Measurements from ENCODE around the gene SLC9A7.
"Not testable (repeated sequence)": the region's sequence is repeated elsewhere in the genome, so short reads cannot be mapped to it uniquely, and the experiment has no call there.

SLC9A7 gene

DNA sequence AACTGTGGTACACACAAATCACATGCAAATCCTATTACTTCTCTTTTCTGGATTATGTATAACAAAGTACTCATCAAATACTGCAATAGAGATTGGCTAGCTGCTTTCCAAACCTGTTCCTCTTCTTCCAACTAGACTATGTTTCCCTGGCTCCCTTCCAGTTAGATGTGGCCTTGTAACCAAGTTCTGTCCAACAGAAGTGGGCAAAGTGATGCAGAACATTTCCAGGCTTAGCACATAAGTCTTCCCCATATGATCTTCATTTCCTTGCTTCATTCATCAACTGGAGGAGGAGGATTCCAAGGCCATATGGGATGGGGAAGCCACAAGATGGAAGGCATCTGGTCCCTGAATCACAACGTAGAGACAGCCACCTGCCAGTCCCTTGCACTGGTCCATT is 8.0 kb downstream of the SLC9A7 start:
- DNase-seq = no peak

DNA sequence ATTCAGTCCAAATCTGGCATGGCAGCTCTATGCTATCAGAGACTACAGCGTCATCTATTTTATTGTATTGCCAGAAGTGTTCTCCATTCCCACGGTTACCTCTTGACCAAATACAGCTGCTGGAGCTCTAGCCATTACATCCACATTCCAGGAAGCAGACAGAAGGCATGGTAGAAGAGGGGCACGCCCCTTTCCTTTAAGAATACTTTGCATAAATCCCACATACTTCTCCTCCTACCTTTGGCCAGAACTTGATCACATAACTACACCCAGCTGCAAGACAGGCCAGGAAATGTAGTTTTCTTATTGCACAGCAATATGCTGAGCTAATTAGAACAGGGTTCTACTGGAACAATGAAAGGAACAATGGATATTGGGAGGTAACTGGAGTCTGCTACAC is 14.9 kb downstream of the SLC9A7 start:
- no peak for DNase-seq

DNA sequence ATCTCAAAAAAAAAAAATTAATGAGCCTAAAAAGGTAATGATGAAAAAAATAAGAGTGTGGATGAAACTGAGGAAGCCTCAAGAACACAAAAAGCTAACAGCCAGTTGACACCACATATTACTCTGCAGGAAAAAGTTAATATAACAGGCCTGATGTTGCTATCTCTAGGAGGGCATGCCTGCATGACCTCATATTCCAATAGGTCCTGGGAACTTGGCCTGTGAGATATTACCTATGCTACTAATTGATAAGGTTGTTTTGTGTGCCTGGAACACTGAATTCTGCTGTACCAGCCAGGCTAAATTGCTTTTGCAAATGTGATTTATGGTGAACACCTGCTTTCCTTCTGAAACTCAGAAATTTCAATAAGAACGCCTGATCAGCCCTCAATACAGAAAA is 15.9 kb downstream of the SLC9A7 start:
- no peak for DNase-seq

DNA sequence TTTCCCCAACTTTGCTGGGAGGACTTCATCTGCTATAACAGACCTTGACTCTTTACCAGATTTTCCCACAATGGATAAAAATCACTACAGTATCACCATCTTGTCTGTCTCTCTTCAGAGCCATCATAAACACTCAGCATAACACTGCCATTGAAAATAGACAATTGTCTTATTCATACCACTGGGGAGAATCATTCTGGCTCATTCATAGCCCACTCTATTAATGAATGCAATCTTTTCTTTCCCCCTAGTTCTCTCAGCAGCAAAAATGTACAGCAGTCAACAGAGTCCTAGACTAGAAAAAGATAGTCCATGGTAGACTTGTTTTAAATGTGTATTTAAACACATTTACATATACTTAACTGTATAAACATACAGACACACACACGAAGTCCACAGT is 19.2 kb downstream of the SLC9A7 start:
- DNase-seq = no peak

DNA sequence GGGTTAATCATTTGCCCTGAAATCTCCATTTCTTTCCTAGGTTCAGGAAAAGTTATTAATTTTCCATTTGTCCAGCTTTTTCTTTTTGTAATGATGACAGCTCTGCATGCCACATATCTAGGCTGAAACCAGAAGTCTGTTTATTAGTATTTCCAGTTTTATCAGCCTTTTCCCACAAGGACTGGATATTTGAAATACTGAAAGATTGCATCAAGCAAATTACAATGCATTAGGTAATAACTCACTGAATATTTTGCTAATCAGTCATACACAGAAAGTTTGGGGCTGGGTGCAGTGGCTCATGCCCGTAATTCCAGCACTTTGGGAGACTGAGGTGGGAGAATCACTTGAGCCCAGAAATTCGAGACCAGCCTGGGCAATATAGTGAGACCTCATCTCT is 21.5 kb downstream of the SLC9A7 start:
- DNase-seq = no peak

DNA sequence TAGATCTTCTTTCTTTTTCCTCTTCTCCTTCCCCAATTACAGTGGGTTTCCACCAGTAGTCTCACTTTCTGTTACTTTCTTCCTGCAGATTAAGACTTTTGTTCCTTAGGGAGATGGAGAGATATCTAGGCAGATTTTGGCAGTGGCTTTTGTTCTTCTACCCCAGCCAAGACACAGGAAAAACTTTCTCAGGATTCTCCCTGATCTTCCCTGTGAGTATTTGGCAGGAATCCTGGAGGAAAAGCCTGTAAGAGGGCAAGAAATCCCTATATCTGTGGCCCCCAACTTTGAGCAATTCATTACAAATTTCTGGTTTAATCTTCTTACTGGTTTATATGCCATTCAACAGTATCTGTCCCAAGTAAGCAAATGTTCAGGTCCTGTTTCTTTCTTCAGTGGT is 21.9 kb downstream of the SLC9A7 start:
- no peak for DNase-seq

DNA sequence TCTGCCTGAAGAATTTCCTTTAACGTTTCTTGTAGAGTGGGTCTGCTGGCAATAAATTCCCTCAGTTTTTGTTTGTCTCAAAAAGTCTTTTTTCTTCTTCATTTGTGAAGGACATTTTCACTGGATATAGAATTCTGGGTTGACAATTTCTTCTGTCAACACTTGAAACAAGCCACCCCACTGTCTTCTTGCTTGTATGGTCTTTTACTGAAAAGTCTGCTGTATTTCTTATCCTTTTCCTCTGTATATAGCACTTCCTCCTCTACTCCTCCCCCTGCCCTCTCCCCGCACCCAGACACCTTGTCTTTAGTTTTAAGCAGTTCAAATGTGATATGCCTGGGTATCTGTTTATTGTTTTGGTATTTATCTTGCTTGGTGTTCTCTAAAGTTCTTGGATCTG is 23.3 kb downstream of the SLC9A7 start:
- no peak for DNase-seq

DNA sequence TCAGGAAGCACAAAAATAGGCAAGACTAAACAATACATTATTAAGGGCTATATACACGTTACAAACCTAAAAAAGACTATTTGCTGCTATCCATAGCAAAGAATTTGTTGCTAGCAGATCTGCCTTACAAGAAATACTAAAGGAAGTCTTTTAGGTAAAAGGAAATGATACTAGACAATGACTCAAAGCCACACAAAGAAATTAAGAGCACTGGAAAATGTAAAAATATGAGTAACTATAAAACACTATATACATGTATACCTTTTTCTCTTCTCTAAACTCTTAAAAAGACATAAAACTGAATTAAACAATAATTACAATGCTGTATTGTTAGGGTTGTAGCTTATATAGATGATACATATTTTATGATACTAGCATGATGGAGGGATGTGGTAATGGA is 25.7 kb downstream of the SLC9A7 start:
- DNase-seq = no peak

DNA sequence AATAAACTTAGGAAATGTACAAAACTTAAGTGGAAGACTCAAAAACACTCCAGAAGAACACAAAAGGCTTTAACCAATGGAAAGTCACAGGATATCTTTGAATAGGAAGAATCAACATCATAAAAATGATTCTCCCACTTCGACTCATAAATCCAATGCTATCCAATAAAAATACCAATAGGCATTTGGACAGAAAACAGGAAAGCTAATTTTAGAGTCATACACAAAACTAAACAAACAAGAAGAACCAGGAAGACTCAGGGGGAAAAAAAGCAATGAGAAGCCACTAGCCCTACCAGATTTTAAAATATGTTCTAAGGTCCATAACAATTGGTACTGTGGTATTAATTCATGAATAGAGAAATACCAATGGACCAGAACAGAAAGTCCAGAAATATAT is 28.2 kb downstream of the SLC9A7 start:
- no peak for DNase-seq

DNA sequence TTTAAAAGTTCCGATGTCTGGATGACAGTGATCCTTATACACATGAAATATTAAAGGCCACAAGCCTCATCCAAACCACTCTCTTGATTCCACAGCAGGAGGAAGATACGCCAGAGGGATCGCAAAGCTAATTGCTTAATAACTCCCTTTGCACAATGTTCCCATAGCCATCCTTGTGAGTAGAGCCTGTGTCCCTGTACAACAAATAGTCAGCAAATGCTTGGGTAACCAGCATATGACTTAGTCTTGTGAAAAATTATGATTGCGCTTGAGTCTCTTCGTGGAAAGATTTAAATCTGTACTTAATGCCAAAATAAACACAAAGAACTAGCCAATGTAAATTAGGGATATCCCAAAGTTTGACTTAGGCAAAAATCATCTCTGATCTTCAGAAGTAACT is 31.5 kb downstream of the SLC9A7 start:
- DNase-seq = no peak

DNA sequence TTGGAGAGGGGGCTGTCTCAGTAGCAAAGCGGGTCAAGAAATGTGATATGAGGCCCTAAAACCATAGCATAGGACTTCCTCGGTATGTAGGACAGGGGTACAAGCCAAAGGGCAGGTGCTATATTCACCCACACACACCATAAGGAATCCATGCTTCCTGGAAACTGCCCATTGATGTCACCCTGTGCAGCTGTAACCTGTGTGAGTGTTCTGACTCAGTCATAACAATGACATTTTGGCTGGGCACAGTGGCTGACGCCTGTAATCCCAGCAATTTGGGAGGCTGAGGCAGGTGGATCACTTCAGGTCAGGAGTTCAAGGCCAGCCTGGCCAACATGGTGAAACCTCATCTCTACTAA is 35.4 kb downstream of the SLC9A7 start:
- not testable (repeated sequence) for DNase-seq

DNA sequence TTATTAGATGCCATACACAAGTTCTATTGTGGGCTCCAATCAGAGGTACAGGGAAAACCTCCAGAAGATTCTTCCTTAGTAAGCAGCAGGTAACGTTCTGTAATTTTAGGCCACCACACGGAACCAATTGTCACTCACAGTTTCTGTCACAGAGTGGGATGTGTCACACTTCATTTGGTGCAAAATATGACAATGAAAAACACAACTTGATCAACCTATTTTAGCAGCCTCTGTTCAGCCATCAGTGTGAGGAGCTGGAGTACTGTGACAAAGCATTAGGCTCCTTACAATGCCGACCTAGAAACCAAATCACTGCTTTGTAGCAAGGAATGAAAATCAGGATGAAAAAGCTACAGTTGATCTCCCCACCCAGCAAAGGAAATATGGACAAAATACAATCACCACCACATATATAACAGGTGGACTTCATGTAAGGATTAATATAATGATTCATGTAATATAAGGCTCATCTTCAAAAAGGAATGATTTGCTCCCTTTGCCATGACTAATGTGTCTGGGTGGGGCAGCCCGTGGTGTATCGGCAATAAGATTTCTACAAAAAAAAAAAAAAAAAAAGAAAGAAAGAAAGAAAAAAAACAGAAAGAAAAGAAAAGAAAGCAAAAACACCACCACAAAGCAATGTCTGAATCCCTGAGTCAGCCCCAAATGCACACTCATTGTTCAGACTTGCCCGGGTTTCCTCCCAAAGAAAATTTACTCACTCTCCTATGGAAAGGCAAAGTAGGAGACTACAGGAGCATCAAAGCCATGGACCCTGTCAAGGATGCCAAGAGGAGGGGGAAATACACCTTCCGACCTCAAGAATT is 36.0 kb downstream of the SLC9A7 start:
- no peak for DNase-seq

DNA sequence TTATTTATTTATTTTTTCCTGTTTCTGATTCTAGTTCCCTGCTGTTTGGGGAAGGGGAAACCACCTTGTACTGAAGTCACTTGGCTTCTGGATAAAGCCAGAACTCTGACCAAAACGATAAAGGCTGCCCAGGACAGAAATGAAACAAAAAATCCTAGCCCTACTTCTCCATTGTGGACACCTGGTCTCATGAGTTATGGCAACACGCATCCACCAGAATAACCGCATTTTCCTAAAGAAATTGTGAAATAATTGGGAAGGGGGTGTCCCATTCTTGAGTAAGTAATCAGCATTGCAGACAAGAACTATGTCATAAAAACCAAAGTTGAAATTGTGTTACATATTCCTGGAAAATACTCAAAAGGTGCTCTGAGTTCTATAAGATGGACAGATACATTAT is 42.1 kb downstream of the SLC9A7 start:
- no peak for DNase-seq

DNA sequence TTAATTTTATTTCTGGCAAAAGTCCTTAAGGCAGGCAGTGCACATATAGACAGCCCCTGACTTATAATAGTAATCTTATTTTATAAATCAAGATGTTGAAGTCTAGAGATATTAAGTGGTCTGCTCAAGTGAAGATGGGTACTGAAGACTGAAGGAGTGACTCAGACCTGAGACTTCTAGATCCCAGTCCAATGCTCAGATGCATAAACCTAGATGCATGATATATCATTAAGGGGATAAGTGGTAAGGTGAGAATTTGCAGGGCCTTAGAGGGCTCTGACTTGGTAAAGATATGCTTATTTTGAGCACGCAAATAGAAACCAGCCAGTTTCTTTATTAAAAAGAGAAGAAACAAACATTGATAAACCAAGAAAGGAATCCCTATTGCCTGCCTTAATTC is 42.9 kb downstream of the SLC9A7 start:
- DNase-seq = no peak

DNA sequence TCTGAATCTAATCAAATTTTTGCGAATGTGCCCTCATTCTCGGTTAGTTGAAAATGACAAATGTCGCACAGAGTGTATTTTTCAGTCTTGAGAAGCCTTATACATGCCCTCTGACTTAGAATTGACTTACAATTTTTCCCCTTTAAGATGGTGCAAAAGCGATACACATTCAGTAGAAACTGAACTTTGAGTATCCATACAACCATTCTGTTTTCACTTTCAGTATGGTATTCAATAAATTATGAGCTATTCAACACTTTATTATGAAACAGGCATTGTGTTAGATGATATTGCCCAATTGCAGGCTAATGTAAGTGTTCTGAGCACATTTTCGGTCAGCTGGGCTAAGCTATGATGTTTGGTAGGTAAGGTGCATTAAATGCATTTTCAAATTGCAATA is 43.4 kb downstream of the SLC9A7 start:
- DNase-seq = no peak

DNA sequence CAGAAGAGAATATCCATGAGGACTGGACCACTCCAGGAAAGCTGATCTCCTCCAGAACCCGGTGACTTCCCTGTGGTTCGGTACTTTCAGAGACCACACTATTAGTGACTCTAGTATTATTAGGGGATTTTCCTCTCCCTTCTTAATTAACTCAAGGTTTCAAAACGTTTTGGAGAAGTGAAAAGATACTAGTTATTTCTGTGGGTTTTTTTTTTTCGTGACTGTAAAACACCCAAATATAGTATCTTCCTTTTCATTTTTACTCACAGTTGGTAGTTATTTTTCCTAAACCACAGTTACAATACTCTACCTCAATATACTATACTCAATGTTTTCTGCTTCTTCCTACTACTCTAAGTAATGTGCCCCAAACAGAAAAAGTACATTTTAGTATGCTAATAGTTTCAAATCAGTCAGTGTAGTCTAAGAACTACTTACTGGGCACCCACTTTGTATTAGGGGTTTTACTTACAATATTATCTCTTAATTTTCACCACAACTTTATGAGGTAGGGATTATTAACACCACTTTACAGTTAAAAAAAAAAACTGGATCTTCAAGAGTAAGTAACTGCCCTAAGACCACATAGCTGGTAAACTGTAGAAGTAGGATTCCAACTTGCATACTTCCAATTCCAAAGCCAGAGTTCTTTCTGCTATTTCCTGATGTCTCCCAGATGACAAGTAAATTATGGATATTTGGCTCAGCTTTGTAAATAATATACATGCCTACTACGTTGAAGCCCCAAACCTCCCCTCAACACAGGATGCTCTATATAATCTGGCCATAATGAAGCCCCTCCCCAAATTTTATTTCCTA is 45.0 kb downstream of the SLC9A7 start:
- no peak for DNase-seq

DNA sequence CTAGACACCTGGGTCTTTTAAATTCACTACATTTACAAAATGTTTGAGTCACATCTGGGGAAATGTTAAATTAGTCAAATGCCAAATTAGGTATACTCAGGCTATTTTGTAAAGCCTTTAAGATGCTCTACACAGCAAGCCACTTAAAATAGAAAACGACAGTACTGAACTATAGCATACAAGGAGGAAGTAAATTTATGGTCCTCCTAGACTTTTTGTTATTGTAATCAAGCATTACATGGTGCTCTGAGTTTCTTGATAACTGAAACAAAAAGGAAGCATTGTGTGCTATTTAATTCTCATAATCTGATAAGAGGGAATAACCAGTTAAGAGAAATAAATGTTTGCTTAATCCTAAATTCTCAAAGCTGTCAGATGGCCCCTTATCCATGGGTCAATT is 46.2 kb downstream of the SLC9A7 start:
- DNase-seq = no peak

DNA sequence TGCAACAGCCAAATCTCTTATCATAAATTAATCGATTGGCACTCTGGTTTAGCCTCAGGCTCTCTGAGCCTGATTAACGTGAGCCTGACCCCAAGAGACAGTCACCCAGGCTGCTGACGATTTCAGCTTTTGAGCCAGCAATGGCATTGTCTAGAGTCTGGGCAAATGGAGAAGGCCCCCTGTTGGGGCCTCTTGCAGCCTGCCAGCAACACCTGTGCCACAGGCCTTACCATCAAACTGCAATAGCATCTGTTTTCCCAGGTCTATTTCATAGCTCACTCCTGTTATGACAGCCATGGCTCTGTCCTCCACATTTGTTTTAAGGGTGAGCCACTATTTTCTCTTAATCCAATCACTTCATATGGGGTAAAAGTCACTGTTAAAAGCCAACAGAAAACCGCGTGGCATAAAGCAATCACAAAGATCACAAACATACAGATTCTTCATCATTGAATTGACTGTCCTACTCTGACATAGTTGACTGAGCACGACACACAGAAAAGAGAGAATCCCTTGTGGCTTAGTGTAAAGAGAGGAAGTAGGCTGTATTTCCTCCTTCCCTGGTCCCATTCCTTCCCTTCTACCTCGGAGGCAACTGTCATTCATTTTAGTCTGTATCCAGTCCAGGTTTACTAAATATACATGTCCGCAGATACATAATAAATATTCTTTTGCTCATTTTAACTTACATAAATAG is 47.8 kb downstream of the SLC9A7 start:
- DNase-seq = peak; percentile 82

DNA sequence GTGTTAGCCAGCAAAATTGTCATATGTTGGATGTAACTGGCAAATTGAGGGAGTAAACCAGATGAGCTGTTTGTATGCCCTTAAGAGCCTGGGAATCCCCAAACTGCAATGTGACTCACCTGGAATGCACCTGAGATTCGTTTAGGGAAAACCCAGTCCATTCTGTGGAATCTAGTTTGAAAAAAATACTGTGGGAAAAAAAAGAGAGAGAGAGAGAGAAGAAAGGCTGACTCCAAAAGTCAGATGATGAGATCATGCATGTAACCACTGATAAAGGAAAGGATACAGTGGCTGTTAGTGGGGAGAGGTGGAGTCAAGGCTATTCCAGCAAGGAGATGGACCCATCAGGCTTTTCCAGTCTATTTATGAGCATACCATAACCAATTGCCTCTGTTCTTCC is 48.5 kb downstream of the SLC9A7 start:
- peak; percentile 59 for DNase-seq

DNA sequence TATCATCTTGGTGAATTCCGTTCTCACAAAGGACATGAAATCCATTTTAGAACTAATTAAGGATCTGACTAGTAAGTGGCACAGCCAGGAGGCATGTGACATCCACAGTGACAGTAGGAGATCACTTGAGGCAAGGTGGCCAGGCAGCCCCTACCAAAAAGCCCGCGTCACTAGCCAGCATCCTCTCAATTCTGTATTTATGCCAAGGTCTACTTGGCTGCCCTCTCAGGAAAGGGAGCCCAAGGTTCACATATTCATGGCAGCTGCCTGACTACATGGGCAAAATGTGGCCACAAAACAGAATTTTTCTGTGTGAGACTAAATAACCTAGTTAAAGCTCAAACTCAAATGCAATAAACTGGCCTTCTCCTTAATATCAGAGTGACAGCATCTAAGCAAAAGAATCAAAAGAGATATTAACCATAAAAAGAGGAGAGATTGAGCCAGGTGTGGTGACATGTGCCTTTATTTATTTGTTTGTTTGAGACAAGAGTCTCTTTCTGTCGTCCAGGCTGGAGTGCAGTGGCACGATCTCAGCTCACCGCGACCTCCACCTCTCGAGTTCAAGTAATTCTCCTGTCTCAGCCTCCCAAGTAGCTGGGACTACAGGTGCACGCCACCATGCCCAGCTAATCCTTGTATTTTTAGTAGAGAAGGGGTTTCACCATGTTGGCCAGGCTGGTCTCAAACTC is 51.5 kb downstream of the SLC9A7 start:
- peak; percentile 4 for DNase-seq

DNA sequence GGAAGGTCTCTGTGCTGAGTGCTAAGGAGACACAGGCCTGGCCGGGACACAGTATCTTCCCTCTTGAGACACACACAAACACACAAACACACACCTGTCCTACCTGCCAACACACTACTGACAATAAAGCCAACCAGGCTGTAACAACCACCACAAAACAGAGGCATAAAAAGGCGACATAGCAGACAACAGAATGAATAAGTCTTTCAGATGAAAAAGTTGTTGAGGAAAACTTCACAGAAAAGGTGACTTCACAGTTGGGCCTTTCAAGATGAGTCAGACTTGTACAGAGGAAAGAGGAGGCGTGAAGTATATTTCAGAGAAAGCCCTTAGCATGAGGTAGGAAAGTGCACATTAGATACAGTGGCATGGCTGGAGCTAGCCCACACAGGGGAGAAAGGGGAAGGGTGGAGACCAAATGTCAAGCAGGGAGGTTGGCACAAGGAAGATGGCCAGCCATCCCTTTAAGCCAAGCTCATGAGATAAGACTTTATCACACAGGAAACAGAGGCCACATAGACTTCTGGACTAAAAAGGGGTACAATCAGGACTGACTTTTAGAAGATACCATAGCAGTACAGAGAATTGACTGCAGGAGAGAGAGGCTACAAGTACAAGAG is 54.0 kb downstream of the SLC9A7 start:
- no peak for DNase-seq

DNA sequence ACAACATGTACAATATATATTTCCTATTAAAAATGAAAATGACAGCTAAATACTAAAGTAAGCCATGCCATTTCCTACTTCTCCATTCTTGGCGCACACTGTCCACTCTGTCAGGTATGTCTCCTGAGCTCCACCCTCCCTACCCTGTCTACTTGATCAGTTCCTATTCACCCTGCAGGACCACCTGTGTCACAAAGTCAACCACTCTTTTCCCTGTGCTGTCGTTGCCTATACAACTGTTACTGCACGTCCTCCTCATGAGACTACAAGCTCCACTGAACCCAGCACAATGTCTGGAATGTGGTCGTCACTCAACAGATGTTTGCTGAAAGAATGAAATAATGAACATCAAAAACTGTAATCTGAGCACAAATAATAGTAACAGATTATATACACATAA is 54.9 kb downstream of the SLC9A7 start:
- no peak for DNase-seq

DNA sequence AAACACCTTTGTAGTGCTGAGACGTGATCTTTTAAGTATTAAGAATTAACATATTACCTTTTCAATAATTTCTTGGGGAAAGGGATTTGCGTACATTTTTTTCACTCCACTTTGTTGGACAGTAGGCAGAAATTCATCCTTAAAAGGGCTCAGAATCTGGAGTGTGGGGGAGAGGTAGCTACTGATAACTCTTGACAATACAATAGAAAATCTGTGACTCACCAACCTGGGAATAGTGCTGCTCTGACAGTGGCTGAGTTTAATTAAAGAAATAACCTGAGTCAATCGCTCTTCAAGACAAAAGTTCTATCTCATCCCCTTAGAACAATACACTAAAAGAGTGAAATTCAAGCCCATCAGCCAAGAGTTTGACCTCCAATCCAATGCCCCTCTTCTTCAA is 60.2 kb downstream of the SLC9A7 start:
- DNase-seq = no peak
